HepG2 (cell line): ENCODE measurements around the gene IGFBP6. TPM values are rescaled to one million over a fixed set of nuclear protein-coding genes. Genes with fewer than 3 reads are reported as not detected.
A peak's percentile ranks its signal among the peaks of the same experiment; 100 is the strongest.

Source experiments
- AGO1 ChIP-seq: fragments of 200-400 bp; formaldehyde crosslinking; IDR thresholded peaks from 2 replicates; pipeline ENCODE4 v1.6.1; 2017; ENCODE audit warnings: mild to moderate bottlenecking, low read depth, low read length, moderate library complexity; ENCODE audit not compliant: poor library complexity, severe bottlenecking
- FLYWCH1 ChIP-seq: sonication (generic); formaldehyde crosslinking; IDR thresholded peaks from 2 replicates; pipeline ENCODE4 v1.8.1; 2023; ENCODE audit warnings: mild to moderate bottlenecking, missing genetic modification reagents
- FOXO1 ChIP-seq: sonication (generic); formaldehyde crosslinking; IDR thresholded peaks from 2 replicates; pipeline ENCODE4 v1.4.0; 2020; ENCODE audit warnings: missing genetic modification reagents
- GATAD2A ChIP-seq: IDR thresholded peaks from 2 replicates; pipeline ENCODE4 v1.6.1; 2016
- JUNB ChIP-seq: sonication (generic); formaldehyde crosslinking; IDR thresholded peaks from 2 replicates; pipeline ENCODE4 v1.8.0; 2022; ENCODE audit warnings: missing genetic modification reagents, mild to moderate bottlenecking, borderline replicate concordance
- KMT2B ChIP-seq: IDR thresholded peaks from 2 replicates; pipeline ENCODE4 v1.6.1; 2016; ENCODE audit warnings: missing genetic modification reagents, missing compliant biosample characterization
- PPARG ChIP-seq: conservative IDR thresholded peaks from 2 replicates; pipeline ENCODE4 v1.6.1; 2016; ENCODE audit warnings: missing biosample characterization, missing genetic modification reagents
- RBM39 ChIP-seq: fragments of 200-400 bp; formaldehyde crosslinking; IDR thresholded peaks from one replicate; pipeline ENCODE4 v1.6.1; 2018; ENCODE audit warnings: antibody characterized with exemption, mild to moderate bottlenecking, low read depth, low read length; ENCODE audit not compliant: poor library complexity, severe bottlenecking
- SIX4 ChIP-seq: sonication (generic); formaldehyde crosslinking; IDR thresholded peaks from 2 replicates; pipeline ENCODE4 v1.4.0; 2020; ENCODE audit warnings: missing genetic modification reagents
- ZNF17 ChIP-seq: sonication (generic); formaldehyde crosslinking; IDR thresholded peaks from 2 replicates; pipeline ENCODE4 v1.5.0; 2020; ENCODE audit warnings: mild to moderate bottlenecking, missing genetic modification reagents
- polyA plus RNA-seq, 8 experiments: library from polyadenylated mRNA; depleted of rRNA in 3 of 8; stranded (reverse) in 7 of 8; unstranded in 1 of 8; fragments of >200 nt; fragmentation: Illumina TruSeq in 4 of 8; extraction: Trizol in 4 of 8; gene quantifications; 2 replicates each; pipeline versions ENCODE4 v1.2.1 to v1.2.3, GENCODE V29; 2011 to 2016; ENCODE audit warnings: low read depth in 4 of 8, missing spikeins in 1 of 8, mixed read lengths in 1 of 8; ENCODE audit not compliant: insufficient read depth in 1 of 8
- total RNA-seq, 5 experiments: library from RNA; depleted of rRNA; stranded (reverse); fragments of >200 nt; fragmentation: Illumina TruSeq; extraction: Trizol; gene quantifications; 2 replicates each; pipeline ENCODE4 v1.2.3, GENCODE V29; 2016; ENCODE audit warnings: low read depth in 1 of 5
- TF ChIP-seq, protein P1 (sequence below): sonication (generic); formaldehyde crosslinking; conservative IDR thresholded peaks from 2 replicates; pipeline ENCODE4 v1.4.0; 2020; ENCODE audit warnings: missing genetic modification reagents
- TF ChIP-seq, protein P2 (sequence below): IDR thresholded peaks from 2 replicates; pipeline ENCODE4 v1.6.1; 2016; ENCODE audit warnings: missing biosample characterization, missing genetic modification reagents, low read depth
- TF ChIP-seq, protein P3 (sequence below): sonication (generic); formaldehyde crosslinking; IDR thresholded peaks from 2 replicates; pipeline ENCODE4 v1.9.0; 2022; ENCODE audit warnings: low read depth, missing genetic modification reagents
- TF ChIP-seq, protein P4 (sequence below): sonication (generic); formaldehyde crosslinking; IDR thresholded peaks from 2 replicates; pipeline ENCODE4 v1.8.0; 2022; ENCODE audit warnings: missing genetic modification reagents, mild to moderate bottlenecking, inconsistent platforms, borderline replicate concordance
- TF ChIP-seq, protein P5 (sequence below): sonication (generic); formaldehyde crosslinking; IDR thresholded peaks from 2 replicates; pipeline ENCODE4 v1.4.0; 2020; ENCODE audit warnings: mild to moderate bottlenecking, missing genetic modification reagents
- TF ChIP-seq, protein P6 (sequence below): sonication (generic); formaldehyde crosslinking; conservative IDR thresholded peaks from 2 replicates; pipeline ENCODE4 v1.4.0; 2020; ENCODE audit warnings: missing genetic modification reagents

IGFBP6 gene
- total and polyA plus RNA-seq, 2 of the 13 experiments (the other 11 are each of a cell fraction or from before 2014, with no cell fraction given), result 3.9 to 25.2 TPM

DNA sequence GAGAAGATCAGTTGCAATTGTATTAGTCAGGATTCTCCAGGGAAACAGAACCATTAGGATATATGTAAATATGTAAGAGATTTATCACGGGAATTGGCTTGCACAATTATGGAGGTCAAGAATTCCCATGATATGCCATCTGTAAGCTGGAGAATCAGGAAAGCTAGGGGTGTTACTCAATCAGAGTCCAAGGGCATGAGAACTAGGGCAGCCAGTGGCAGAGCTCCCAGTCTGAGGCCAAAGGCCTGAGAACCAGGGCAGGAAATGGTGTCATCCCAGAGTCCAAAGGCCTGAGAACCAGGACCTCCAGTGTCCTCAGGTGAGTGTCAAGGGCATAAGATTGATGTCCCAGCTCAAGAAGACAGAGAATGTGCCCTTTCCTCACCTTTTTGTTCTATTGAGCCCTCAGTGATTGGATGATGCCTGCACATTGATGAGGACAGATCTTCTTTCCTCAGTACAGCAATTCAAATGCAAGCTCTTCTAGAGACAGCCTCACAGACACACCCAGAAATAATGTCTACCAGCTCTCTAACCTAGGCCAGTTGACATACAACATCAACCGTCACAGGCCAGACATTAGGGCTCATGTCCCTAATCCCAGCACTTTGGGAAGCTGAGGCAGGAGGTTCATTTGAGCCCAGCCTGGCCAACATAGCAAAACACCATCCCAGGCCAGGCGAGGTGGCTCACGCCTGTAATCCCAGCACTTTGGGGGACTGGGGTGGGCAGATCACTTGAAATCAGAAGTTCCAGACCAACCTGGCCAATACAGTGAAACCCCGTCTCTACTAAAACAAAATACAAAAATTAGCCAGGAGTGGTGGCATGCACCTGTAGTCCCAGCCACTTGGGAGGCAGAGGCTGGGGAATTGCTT is 48.2 kb downstream of the IGFBP6 start (continued):
- TF ChIP-seq SIX4 (CRISPR knock-in tag) (no peak), FOXO1 (peak; percentile 48; the same call in 1 of the 2 replicates), AGO1 (no peak), ZNF17 (CRISPR knock-in tag) (no peak), JUNB (CRISPR knock-in tag) (no peak), FLYWCH1 (CRISPR knock-in tag) (no peak), RBM39 (no peak), GATAD2A (peak; percentile 87), KMT2B (CRISPR knock-in tag) (no peak), PPARG (peak; percentile 87)
- TF ChIP-seq, protein P1, sequence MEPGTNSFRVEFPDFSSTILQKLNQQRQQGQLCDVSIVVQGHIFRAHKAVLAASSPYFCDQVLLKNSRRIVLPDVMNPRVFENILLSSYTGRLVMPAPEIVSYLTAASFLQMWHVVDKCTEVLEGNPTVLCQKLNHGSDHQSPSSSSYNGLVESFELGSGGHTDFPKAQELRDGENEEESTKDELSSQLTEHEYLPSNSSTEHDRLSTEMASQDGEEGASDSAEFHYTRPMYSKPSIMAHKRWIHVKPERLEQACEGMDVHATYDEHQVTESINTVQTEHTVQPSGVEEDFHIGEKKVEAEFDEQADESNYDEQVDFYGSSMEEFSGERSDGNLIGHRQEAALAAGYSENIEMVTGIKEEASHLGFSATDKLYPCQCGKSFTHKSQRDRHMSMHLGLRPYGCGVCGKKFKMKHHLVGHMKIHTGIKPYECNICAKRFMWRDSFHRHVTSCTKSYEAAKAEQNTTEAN (CRISPR knock-in tag), result no peak
- TF ChIP-seq, protein P2, sequence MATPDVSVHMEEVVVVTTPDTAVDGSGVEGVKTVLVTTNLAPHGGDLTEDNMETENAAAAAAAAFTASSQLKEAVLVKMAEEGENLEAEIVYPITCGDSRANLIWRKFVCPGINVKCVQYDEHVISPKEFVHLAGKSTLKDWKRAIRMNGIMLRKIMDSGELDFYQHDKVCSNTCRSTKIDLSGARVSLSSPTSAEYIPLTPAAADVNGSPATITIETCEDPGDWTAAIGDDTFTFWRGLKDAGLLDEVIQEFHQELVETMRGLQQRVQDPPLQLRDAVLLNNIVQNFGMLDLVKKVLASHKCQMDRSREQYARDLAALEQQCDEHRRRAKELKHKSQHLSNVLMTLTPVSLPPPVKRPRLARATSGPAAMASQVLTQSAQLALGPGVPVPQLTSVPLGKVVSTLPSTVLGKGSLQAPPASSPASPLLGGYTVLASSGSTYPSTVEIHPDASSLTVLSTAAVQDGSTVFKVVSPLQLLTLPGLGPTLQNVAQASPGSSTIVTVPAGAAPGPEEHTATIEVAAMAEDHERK (CRISPR knock-in tag), result no peak
- TF ChIP-seq, protein P3, sequence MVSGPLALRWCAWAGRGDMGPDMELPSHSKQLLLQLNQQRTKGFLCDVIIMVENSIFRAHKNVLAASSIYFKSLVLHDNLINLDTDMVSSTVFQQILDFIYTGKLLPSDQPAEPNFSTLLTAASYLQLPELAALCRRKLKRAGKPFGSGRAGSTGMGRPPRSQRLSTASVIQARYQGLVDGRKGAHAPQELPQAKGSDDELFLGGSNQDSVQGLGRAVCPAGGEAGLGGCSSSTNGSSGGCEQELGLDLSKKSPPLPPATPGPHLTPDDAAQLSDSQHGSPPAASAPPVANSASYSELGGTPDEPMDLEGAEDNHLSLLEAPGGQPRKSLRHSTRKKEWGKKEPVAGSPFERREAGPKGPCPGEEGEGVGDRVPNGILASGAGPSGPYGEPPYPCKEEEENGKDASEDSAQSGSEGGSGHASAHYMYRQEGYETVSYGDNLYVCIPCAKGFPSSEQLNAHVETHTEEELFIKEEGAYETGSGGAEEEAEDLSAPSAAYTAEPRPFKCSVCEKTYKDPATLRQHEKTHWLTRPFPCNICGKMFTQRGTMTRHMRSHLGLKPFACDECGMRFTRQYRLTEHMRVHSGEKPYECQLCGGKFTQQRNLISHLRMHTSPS (CRISPR knock-in tag), result peak; percentile 66; the same call in 1 of the 2 replicates
- TF ChIP-seq, protein P4, sequence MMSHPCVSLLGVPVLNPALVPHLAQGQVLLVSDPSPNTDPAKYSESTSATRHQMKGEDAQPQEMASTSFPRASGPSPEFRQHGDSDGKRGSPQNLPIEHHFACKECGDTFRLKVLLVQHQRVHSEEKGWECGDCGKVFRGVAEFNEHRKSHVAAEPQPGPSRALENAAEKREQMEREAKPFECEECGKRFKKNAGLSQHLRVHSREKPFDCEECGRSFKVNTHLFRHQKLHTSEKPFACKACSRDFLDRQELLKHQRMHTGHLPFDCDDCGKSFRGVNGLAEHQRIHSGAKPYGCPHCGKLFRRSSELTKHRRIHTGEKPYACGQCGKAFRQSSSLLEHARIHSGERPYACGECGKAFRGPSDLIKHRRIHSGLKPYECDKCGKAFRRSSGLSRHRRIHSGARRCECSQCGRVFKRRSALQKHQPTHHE (CRISPR knock-in tag), result no peak
- TF ChIP-seq, protein P5, sequence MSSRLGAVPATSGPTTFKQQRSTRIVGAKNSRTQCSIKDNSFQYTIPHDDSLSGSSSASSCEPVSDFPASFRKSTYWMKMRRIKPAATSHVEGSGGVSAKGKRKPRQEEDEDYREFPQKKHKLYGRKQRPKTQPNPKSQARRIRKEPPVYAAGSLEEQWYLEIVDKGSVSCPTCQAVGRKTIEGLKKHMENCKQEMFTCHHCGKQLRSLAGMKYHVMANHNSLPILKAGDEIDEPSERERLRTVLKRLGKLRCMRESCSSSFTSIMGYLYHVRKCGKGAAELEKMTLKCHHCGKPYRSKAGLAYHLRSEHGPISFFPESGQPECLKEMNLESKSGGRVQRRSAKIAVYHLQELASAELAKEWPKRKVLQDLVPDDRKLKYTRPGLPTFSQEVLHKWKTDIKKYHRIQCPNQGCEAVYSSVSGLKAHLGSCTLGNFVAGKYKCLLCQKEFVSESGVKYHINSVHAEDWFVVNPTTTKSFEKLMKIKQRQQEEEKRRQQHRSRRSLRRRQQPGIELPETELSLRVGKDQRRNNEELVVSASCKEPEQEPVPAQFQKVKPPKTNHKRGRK (CRISPR knock-in tag), result no peak
- TF ChIP-seq, protein P6, sequence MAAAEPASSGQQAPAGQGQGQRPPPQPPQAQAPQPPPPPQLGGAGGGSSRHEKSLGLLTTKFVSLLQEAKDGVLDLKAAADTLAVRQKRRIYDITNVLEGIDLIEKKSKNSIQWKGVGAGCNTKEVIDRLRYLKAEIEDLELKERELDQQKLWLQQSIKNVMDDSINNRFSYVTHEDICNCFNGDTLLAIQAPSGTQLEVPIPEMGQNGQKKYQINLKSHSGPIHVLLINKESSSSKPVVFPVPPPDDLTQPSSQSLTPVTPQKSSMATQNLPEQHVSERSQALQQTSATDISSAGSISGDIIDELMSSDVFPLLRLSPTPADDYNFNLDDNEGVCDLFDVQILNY, result no peak
